GM21723 (cell line): Measurements from ENCODE around the gene KLF1.

Experiments
- ATAC-seq: cut with Tn5 transposase; IDR thresholded peaks from one replicate; pipeline ENCODE4 v1.9.1; 2021; ENCODE audit warnings: mild to moderate bottlenecking, moderate library complexity; ENCODE audit not compliant: unreplicated experiment

KLF1 gene

DNA sequence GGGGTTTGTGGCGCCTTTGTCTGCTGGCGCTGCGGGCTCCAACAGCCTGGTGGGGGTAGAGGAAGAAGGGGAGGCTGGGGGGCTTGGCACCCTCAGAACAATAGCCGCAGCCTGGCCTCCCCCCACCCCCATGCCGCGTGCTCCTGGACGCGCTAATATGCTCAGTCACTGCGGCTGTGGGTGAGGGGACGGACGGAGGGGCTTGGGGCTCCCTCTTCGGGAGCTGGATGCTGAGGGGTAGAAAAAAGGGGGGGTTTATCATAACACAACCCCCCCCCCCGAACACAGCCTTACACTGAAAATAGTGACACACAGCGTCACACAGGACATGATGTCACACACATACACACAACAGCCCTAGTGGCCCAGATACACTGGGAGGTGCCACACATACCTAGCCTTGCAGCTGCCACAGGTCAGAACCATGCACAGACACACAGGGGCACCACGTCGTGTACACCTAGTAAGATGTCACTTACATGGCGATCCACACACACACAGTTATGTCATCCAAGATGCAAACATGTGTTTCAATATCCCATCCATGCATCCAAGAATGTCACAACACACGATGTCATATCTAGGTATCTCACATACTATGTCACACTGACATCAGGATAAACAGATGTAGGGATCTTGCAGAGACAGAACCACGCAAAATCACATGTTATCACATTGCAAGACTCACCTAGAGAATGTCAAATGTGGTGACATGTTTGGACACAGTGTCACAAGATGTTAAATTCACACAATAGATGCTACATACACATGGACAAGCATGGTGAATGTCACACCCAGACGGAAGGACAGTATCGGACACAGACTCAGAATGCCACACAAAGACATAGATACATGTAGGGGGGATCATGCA, 47.9 kb downstream of the KLF1 start:
- no peak for ATAC-seq

GRCh38 chr19:12838182-12838885, 48.7 kb downstream of the KLF1 start, which contains the start of gene MAST1:
Gene MAST1, plus strand, starts transcription at chr19:12838515. Its CDS starts 58 bp downstream, at chr19:12838573.
- ATAC-seq = no peak

- ATAC-seq = no peak
Observed at GRCh38 chr19:12837225-12837624, 49.8 kb downstream of the KLF1 start.

GRCh38 chr19:12836529-12836863, 50.5 kb downstream of the KLF1 start:
- no peak for ATAC-seq

DNA sequence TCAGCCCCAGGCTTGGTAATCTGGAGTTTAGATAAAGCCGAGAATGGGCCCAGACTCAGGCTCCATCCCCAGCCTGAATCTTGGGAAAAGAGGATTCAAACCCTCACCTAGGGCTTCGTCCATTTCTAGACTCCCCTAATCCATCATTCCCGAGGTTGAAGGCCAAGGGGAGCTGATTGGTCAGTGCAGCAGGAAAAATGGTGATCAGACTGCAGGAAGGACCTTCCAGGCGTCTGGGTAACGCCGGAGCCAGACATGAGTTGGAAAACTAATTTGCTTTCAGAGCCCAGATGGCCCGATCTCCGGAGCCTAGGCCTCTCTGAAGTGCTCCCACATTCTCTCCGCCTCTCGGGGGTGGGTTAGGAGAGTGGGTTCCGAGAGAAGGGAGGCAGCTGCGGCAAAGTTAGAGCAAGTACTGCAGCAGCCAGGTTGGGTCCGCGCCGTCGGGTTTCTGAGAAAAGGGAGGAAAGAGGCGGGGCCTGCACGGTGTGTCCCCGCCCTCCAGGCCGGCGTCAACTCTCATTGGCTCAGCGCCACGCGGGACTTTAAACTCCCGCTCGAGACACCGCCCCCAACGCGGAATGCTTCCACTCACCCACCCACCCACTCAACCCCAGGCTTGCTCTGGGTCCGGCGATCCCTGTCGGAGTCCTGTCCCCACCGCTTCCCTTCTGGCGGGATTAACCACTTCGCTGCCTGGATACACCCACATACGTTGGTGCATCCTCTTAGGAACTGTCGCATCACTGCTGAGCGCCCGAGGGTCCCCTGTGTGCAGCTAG, 51.8 kb downstream of the KLF1 start:
- no peak for ATAC-seq

DNA sequence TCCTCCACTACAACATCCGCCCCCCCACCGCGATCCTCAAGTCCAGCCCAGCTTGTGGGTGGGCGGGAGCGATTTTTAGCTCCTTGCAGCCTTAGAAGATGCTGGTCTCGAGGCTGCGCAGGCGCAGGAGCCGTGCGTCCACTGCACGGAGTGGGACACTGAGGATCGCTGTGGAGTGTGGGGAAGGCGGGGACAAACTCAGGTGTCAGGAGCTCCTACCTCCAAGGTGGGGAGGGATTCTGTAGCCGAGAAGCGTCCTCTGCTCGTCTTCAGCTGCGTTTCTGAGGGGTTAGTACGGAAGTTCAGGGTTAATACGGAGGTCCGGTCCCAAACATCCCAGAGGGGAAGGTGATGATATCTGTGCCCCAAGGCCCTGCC, 52.4 kb downstream of the KLF1 start, which contains the start of gene RTBDN:
Gene RTBDN (minus strand): TSS at position 14 of the 378 bp plus-strand sequence. CDS start 4,600 bp downstream, outside the sequence.
- ATAC-seq = no peak
